ENCODE results near the gene IFIT2.

DNA sequence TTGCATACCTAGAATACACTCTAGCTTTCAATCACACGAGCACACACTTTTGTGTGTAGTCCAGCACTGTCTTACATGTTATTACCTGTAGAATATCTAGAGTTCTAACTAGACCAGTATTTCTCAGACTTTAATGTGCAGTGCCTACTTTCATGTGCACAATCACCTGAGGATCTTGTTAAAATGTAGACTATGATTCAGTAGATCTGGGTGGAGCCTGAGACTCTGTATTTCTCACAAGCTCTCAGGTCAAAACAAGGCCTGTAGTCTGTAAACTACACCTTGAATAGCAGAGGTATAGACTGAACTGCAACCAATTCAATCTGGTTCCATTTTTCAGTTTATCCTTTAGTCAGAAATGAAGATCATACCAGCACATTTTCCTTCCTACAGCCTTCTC lies 11.1 kb downstream of the IFIT2 start:
- TF ChIP-seq, protein P1, sequence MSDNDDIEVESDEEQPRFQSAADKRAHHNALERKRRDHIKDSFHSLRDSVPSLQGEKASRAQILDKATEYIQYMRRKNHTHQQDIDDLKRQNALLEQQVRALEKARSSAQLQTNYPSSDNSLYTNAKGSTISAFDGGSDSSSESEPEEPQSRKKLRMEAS (IDR thresholded peaks at IDR 0.05) = no peak
- TF ChIP-seq EP300 (IDR thresholded peaks at IDR 0.05; ENCODE audit: borderline replicate concordance) (no peak), EGR1 (IDR thresholded peaks at IDR 0.05) (no peak), CREB1 (IDR thresholded peaks at IDR 0.05; ENCODE audit: low read depth) (no peak), TAF1 (IDR thresholded peaks at IDR 0.05; ENCODE audit: low read depth) (no peak), FOXM1 (IDR thresholded peaks at IDR 0.05; ENCODE audit: borderline replicate concordance, low read depth) (no peak), NFIC (IDR thresholded peaks at IDR 0.05) (no peak), YY1 (IDR thresholded peaks at IDR 0.05; ENCODE audit: low read depth) (no peak)
- TF ChIP-seq, protein P2, sequence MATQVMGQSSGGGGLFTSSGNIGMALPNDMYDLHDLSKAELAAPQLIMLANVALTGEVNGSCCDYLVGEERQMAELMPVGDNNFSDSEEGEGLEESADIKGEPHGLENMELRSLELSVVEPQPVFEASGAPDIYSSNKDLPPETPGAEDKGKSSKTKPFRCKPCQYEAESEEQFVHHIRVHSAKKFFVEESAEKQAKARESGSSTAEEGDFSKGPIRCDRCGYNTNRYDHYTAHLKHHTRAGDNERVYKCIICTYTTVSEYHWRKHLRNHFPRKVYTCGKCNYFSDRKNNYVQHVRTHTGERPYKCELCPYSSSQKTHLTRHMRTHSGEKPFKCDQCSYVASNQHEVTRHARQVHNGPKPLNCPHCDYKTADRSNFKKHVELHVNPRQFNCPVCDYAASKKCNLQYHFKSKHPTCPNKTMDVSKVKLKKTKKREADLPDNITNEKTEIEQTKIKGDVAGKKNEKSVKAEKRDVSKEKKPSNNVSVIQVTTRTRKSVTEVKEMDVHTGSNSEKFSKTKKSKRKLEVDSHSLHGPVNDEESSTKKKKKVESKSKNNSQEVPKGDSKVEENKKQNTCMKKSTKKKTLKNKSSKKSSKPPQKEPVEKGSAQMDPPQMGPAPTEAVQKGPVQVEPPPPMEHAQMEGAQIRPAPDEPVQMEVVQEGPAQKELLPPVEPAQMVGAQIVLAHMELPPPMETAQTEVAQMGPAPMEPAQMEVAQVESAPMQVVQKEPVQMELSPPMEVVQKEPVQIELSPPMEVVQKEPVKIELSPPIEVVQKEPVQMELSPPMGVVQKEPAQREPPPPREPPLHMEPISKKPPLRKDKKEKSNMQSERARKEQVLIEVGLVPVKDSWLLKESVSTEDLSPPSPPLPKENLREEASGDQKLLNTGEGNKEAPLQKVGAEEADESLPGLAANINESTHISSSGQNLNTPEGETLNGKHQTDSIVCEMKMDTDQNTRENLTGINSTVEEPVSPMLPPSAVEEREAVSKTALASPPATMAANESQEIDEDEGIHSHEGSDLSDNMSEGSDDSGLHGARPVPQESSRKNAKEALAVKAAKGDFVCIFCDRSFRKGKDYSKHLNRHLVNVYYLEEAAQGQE (IDR thresholded peaks at IDR 0.05; ENCODE audit: low read depth) = no peak
- TF ChIP-seq, protein P3, sequence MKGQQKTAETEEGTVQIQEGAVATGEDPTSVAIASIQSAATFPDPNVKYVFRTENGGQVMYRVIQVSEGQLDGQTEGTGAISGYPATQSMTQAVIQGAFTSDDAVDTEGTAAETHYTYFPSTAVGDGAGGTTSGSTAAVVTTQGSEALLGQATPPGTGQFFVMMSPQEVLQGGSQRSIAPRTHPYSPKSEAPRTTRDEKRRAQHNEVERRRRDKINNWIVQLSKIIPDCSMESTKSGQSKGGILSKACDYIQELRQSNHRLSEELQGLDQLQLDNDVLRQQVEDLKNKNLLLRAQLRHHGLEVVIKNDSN (IDR thresholded peaks at IDR 0.05) = no peak

Measured in Ishikawa (cell line).